ENCODE results near the gene CDKN2A.

The CDKN2A gene

DNA sequence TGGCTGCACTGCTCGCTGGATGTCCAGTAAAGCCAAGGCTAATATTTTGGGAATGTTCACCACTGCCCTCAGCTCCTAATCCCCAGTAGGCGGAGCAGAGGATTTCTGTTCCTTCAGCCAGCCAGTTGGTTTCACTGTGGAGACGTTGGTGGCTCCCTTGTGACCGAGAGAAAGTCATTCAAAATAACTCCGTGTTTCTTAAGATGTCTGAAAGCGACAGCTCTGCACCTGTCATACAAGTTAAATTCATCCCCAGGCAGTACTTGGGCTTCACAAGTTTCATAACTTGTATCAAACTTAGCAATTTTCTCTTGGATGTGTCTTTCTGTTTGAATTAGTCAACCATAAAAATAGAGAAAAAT lies 15.3 kb upstream of the CDKN2A start:
- Mint-ChIP-seq H3K4me3 (peak overlapping the region; percentile 92), H3K36me3 (ENCODE audit: low read depth) (no peaks in the 10 kb centered on the region), H3K4me1 (peaks cover 19% of the 10 kb centered on the region), H3K9me3 (no peaks in the 10 kb centered on the region), H3K27ac (no peak overlapping the region), H3K27me3 (ENCODE audit: low read depth, poor library complexity) (peaks cover 75% of the 10 kb centered on the region)
- no peak for TF ChIP-seq CTCF (IDR thresholded peaks at IDR 0.05)
- no peak for DNase-seq

GRCh38 chr9:22008717-22009505 lies 14.7 kb upstream of the CDKN2A start, which contains the start of gene CDKN2B:
TSS of gene CDKN2B (minus strand) at chr9:22009305. CDS start at chr9:22008953, 352 bp downstream.
- DNase-seq, result peak; percentile 97
- H3K36me3 Mint-ChIP-seq (ENCODE audit: low read depth), result no peaks in the 10 kb centered on the region
- no peaks in the 10 kb centered on the region for H3K9me3 Mint-ChIP-seq
- H3K4me1 Mint-ChIP-seq, result peaks cover 19% of the 10 kb centered on the region
- peak within 1 kb of the TSS; percentile 91 for H3K27ac Mint-ChIP-seq
- peaks cover 81% of the 10 kb centered on the region for H3K27me3 Mint-ChIP-seq (ENCODE audit: low read depth, poor library complexity)
- H3K4me3 Mint-ChIP-seq, result peak within 1 kb of the TSS; percentile 92
- TF ChIP-seq CTCF (IDR thresholded peaks at IDR 0.05), result peak; percentile 86

- peaks cover 19% of the 10 kb centered on the region for H3K4me1 Mint-ChIP-seq
- no peaks in the 10 kb centered on the region for H3K9me3 Mint-ChIP-seq
- H3K4me3 Mint-ChIP-seq, result peak overlapping the region; percentile 92
- DNase-seq, result no peak
- TF ChIP-seq CTCF (IDR thresholded peaks at IDR 0.05), result no peak
- H3K36me3 Mint-ChIP-seq (ENCODE audit: low read depth), result no peaks in the 10 kb centered on the region
- H3K27ac Mint-ChIP-seq, result no peak overlapping the region
- H3K27me3 Mint-ChIP-seq (ENCODE audit: low read depth, poor library complexity), result peaks cover 87% of the 10 kb centered on the region
These were observed 14.2 kb upstream of the CDKN2A start for GRCh38 chr9:22008384-22008716.

DNA sequence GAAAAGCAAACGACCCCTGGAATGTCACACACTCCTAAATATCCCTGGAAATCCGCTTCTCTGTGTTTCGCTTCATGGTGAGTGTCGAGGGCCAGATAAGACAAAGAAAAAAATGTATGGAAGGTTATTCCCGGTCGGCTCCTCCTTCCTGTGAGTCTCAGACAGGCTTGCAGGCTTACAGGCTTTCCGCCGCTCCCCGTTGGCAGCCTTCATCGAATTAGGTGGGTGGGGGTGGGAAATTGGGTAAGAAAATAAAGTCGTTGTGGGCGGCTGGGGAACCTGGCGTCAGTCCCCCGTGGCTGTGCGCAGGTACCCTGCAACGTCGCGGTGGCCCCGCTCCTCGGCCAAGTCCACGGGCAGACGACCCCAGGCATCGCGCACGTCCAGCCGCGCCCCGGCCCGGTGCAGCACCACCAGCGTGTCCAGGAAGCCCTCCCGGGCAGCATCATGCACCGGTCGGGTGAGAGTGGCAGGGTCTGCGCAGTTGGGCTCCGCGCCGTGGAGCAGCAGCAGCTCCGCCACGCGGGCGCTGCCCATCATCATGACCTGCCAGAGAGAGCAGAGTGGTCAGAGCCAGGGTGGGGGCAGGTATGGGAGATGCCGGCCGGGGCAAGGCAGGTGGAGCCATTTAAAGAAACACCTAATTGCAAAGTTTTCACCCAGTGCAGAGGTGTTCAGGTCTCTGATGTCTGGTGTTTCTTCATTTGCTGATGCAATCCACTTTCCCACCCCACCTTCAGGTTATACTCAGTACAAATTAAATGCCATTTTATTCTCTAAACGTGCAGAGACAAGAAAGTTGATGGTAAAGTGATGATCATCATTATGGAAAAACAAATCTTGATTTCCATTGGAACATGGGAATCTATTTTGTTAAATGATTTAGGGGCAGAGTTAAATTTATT lies 11.8 kb upstream of the CDKN2A start:
- DNase-seq, result peak; percentile 30
- TF ChIP-seq CTCF (IDR thresholded peaks at IDR 0.05), result no peak
- no peaks in the 10 kb centered on the region for H3K9me3 Mint-ChIP-seq
- peak overlapping the region; percentile 49 for H3K4me3 Mint-ChIP-seq
- H3K27me3 Mint-ChIP-seq (ENCODE audit: low read depth, poor library complexity), result peaks cover 93% of the 10 kb centered on the region
- H3K4me1 Mint-ChIP-seq, result peaks cover 19% of the 10 kb centered on the region
- H3K36me3 Mint-ChIP-seq (ENCODE audit: low read depth), result no peaks in the 10 kb centered on the region
- H3K27ac Mint-ChIP-seq, result no peak overlapping the region

- peak overlapping the region; percentile 49 for H3K4me3 Mint-ChIP-seq
- peak; percentile 33 for DNase-seq
- H3K27ac Mint-ChIP-seq, result peak overlapping the region; percentile 57
- H3K27me3 Mint-ChIP-seq (ENCODE audit: low read depth, poor library complexity), result peaks cover 92% of the 10 kb centered on the region
- TF ChIP-seq CTCF (IDR thresholded peaks at IDR 0.05), result no peak
- H3K4me1 Mint-ChIP-seq, result peaks cover 19% of the 10 kb centered on the region
- no peaks in the 10 kb centered on the region for H3K36me3 Mint-ChIP-seq (ENCODE audit: low read depth)
- H3K9me3 Mint-ChIP-seq, result no peaks in the 10 kb centered on the region
These were observed 11.0 kb upstream of the CDKN2A start for GRCh38 chr9:22005021-22005701.
